Retinal pigment epithelial cell (primary cell): ENCODE measurements around the gene DCST1.

Source experiments
- DNase-seq: peaks from one replicate; pipeline ENCODE4 v3.0.0-alpha.2; 2010; ENCODE audit warnings: low read depth
- H3K4me3 ChIP-seq: 2 replicates; pipeline ENCODE4 v1.5.1; 2011; ENCODE audit warnings: mild to moderate bottlenecking, low read length, control low read depth, moderate library complexity
- TF ChIP-seq, protein P1 (sequence below): conservative IDR thresholded peaks from 2 replicates; pipeline ENCODE4 v1.5.1; 2011; ENCODE audit warnings: low read depth, low read length, control low read depth, inconsistent platforms

The DCST1 gene

DNA sequence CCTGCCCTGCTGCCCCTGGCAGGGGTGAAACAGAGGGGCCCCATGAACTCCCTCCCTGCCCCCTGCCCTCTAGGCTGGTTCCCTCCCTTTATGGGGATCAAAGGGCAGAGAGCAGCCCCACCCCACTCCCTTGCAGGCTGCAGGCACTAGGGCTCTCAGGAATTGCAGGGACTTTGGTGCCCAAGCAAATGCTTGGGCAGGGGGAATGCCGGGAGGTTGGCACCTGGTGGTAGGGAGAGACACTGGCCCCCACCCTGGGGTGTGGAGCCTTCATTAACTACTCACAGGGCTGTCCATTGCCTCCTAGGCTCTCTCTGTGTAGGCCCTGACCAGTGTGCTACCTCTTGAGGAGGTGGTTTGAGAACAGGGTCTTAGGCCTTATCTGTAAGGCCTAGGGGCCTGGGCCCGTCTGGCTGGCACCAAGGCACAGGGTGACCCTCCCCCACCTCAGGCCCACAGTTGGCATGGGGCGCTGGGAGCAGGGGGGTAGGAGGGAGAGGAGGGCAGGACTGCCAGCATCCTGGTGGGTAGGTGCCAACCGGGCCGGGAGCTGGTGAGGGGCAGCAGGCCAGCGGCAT, 26.3 kb upstream of the DCST1 start:
- DNase-seq: no peak
- H3K4me3 ChIP-seq: no peak overlapping the region
- TF ChIP-seq, protein P1, sequence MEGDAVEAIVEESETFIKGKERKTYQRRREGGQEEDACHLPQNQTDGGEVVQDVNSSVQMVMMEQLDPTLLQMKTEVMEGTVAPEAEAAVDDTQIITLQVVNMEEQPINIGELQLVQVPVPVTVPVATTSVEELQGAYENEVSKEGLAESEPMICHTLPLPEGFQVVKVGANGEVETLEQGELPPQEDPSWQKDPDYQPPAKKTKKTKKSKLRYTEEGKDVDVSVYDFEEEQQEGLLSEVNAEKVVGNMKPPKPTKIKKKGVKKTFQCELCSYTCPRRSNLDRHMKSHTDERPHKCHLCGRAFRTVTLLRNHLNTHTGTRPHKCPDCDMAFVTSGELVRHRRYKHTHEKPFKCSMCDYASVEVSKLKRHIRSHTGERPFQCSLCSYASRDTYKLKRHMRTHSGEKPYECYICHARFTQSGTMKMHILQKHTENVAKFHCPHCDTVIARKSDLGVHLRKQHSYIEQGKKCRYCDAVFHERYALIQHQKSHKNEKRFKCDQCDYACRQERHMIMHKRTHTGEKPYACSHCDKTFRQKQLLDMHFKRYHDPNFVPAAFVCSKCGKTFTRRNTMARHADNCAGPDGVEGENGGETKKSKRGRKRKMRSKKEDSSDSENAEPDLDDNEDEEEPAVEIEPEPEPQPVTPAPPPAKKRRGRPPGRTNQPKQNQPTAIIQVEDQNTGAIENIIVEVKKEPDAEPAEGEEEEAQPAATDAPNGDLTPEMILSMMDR: no peak

DNA sequence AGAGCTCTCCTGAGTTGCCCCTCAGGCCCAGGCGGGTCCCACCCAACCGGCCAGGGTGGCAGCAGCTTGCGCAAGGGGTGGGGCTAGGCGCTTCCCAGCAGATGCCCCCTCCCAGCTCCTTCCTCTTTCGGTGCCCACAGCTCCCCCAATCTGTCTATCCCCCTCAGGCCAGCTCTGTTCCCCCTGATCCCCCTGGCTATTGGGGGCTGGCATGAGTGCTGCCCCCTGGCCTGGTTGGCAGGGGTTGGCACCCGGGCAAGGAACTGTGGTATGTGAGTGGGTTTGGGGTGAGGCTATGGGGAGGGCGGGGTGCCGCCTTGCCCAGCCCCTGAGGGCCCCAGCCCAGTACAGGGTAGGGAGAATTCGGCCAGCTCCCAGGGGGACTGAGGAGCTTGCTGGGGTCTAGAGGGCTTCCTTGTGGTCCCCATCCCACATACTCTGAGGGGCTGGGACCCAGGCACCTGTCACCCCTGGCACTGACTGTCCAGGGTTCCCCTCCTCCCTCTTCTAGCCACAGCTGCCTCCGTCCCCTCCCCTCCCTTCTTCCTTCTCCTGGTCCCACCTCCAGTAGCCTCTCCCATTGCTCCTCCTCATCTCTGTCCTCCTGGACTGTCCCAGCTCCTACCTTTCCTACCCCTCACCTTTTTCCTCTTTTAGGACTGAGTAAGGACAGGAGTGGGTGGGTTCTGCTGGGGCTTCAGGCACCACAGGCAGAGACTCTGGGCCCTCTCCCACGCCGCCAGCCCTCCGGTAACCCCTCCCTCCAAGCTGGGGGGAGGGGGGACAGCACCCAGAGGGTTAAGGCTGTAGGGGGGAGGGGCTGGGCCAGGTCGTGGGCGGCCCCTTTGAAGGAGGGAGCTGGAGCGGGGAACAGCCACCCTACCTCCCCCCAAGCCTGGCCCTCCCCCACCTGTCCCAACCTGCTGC, 25.3 kb upstream of the DCST1 start:
- DNase-seq: no peak
- H3K4me3 ChIP-seq: no peak overlapping the region
- TF ChIP-seq, protein P1: no peak

DNA sequence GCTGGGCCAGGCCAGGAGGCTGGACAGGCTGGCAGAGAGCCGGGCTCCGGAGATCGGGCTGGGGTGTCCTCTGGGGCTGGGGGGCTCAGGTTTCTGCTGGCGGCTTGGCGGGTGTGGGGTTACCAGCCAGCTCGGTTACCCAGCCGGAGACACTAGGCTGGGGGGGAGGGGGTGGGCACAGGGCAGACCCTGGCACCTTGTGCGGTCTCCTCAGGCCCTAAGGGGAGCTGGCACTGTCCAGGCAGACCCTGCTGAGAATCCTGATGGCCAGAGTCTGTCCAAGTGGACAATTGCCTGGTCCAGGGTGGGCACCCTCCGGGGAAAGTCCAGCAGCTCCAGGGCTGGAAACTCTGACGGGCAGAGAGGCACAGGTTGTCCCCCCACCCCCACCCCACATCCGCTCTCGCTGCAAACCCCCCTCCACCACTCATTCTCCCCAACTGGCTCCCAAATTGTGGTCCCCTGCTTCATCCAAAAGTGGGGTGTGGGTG, 24.4 kb upstream of the DCST1 start:
- H3K4me3 ChIP-seq: no peak overlapping the region
- DNase-seq: no peak
- TF ChIP-seq, protein P1: no peak

DNA sequence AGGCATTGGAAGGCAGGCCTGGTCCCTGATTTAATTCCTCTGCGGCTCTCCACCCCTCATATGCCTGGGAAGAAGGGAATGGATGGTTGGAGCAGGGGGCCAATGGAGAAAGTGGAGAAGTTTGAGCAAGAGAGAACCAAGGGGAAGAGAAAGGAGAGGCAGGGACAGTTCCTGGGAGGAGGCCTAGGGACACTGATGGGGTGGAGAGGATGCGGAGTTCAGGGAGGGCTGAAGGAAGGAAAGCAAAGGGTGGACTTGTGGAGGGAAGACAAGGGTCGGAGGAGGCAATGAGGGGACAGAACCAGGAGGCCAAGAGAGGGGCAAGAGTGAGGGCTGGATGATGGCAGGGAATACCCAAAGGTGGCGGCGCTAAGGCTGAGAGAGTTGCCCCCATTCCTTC, 23.9 kb upstream of the DCST1 start:
- no peak overlapping the region for H3K4me3 ChIP-seq
- TF ChIP-seq, protein P1: no peak

DNA sequence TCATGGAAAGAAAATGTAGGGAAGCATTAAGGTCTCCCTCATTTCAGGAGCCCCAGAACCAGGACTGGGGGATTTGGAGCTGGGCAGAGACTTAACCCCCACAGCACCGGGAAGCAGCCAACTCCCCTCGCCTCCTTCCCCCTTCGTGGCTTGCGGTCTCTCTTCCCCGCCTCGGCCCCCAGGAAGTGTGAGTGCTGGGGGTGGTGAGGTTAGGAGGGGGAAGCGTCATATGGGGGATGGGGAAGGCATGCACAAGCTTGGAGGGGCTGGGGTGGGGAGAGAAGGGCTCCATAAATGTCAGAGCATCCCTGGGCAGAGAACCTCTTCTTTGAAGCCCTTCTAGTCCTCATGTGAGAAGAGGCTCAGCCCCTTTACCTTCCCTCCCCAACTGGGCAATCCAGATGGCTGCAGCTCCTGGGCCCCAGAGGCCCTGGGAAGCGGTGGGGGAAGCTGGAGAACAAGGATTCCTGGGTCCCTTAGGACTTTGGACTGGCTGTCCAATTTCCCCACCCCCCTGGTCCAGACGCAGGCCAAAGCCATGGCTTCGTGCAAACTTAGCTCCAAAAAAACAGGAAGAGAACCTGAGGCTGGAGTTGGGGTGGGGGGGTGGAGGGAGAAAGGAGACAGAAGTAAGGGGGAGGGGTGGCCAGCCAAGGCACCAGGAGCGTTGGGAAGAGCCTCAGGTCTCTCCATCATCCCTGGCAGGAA, 23.3 kb upstream of the DCST1 start:
- H3K4me3 ChIP-seq: no peak overlapping the region
- TF ChIP-seq, protein P1: no peak

More for the DNA sequence above, 23.9 kb upstream of the DCST1 start:
- DNase-seq: no peak

DNA sequence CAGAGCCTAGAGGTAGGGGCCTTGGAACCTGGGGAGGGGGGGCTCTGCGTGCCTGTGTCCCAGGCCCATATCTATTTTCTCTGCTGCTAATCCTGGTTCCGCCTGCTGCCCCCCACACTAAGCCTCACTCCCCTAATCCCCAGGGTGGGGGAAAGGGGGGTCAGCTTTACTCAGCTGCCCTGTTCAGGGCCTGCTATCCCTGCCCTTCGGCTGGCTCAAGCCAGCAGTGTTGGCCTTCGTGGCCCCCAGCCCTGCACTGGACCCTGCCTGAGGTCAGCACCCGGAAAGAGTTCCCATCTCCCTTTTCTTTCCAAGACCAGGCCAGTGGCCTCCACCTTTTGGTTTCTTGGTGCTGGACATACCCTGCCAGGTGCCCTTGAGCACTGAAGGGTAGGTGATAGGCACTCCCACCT, 22.6 kb upstream of the DCST1 start:
- TF ChIP-seq, protein P1: no peak
- H3K4me3 ChIP-seq: no peak overlapping the region
- DNase-seq: no peak

More for the DNA sequence above, 23.3 kb upstream of the DCST1 start:
- no peak for DNase-seq
